GM21526 (cell line): Measurements from ENCODE around the gene MS4A6A.
"Not testable (repeated sequence)": the region's sequence is repeated elsewhere in the genome, so short reads cannot be mapped to it uniquely, and the experiment has no call there.

ENCODE experiments used
- ATAC-seq: cut with Tn5 transposase; IDR thresholded peaks from one replicate; pipeline ENCODE4 v1.9.1; 2021; ENCODE audit warnings: moderate library complexity; ENCODE audit not compliant: unreplicated experiment, low FRiP score

MS4A6A gene

GRCh38 chr11:60130496-60130895 is 52.4 kb downstream of the MS4A6A start:
- no peak for ATAC-seq

- no peak for ATAC-seq
Measured at GRCh38 chr11:60129853-60130252, 53.0 kb downstream of the MS4A6A start.

GRCh38 chr11:60128866-60129265 is 54.0 kb downstream of the MS4A6A start:
- ATAC-seq, result not testable (repeated sequence)

GRCh38 chr11:60128376-60128775 is 54.5 kb downstream of the MS4A6A start:
- no peak for ATAC-seq

- ATAC-seq, result no peak
Measured at GRCh38 chr11:60127311-60127811, 55.5 kb downstream of the MS4A6A start.

- ATAC-seq, result no peak
Measured at GRCh38 chr11:60125956-60126585, 56.8 kb downstream of the MS4A6A start.

GRCh38 chr11:60124802-60125432 is 58.0 kb downstream of the MS4A6A start:
- no peak for ATAC-seq
